Mucosa of rectum (tissue), 2 donors: ENCODE results near the gene TECRL.

ENCODE experiments used
- H3K27ac ChIP-seq, 2 donors: one replicate each; pipeline ENCODE4 v1.7.0; 2013; ENCODE audit warnings: inconsistent platforms in 2 of 2, low read depth in 2 of 2, low read length in 2 of 2
- H3K27me3 ChIP-seq, 2 donors: one replicate each; pipeline ENCODE4 v1.7.0; 2013; ENCODE audit warnings: low read length in 2 of 2; ENCODE audit not compliant: control insufficient read depth in 2 of 2, insufficient read depth in 2 of 2
- H3K36me3 ChIP-seq, 2 donors: one replicate each; pipeline ENCODE4 v1.7.0; 2013; ENCODE audit warnings: low read length in 2 of 2; ENCODE audit not compliant: control insufficient read depth in 2 of 2, insufficient read depth in 2 of 2
- H3K4me1 ChIP-seq, 2 donors: one replicate each; pipeline ENCODE4 v1.7.0; 2013; ENCODE audit warnings: low read length in 2 of 2, mild to moderate bottlenecking in 1 of 2; ENCODE audit not compliant: control insufficient read depth in 2 of 2, insufficient read depth in 2 of 2
- H3K4me3 ChIP-seq, 2 donors: one replicate each; pipeline ENCODE4 v1.7.0; 2013; ENCODE audit warnings: low read length in 2 of 2
- H3K9ac ChIP-seq, 2 donors: one replicate each; pipeline ENCODE4 v1.7.0; 2013; ENCODE audit warnings: low read length in 2 of 2, low read depth in 1 of 2, mild to moderate bottlenecking in 1 of 2
- H3K9me3 ChIP-seq, 2 donors: one replicate each; pipeline ENCODE4 v1.7.0; 2013; ENCODE audit warnings: low read length in 2 of 2; ENCODE audit not compliant: control insufficient read depth in 2 of 2
- donor health status: healthy.
- donor health status: Normal muscosa, but diverticular disease.

The TECRL gene

DNA sequence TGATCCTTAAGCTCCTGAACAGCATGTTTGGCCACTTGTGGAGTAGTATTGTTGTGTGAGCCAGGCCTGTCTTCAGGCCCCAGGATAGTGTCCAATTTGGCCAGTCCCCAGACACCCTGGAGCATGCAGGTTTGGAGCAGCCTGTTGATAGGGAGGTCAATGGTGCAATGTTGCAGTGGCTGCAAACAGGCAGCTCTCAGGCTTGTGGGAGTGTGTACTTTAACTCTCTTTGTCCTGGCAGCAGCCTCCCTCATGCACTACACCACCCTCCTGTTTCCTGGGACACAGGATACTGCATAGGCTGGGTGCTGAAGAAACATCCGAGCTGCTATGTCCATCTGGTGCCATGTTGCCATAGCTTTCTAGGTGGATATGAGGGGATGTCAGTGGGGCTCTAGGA, 24.0 kb downstream of the TECRL start:
- Histone ChIP-seq H3K27me3 (no peaks in the 10 kb centered on the region), H3K27ac (no peak overlapping the region), H3K4me1 (no peaks in the 10 kb centered on the region), H3K9me3 (peaks cover 0 to 3% of the 10 kb centered on the region in 2 donors), H3K4me3 (no peak overlapping the region), H3K9ac (no peak overlapping the region), H3K36me3 (no peaks in the 10 kb centered on the region)

DNA sequence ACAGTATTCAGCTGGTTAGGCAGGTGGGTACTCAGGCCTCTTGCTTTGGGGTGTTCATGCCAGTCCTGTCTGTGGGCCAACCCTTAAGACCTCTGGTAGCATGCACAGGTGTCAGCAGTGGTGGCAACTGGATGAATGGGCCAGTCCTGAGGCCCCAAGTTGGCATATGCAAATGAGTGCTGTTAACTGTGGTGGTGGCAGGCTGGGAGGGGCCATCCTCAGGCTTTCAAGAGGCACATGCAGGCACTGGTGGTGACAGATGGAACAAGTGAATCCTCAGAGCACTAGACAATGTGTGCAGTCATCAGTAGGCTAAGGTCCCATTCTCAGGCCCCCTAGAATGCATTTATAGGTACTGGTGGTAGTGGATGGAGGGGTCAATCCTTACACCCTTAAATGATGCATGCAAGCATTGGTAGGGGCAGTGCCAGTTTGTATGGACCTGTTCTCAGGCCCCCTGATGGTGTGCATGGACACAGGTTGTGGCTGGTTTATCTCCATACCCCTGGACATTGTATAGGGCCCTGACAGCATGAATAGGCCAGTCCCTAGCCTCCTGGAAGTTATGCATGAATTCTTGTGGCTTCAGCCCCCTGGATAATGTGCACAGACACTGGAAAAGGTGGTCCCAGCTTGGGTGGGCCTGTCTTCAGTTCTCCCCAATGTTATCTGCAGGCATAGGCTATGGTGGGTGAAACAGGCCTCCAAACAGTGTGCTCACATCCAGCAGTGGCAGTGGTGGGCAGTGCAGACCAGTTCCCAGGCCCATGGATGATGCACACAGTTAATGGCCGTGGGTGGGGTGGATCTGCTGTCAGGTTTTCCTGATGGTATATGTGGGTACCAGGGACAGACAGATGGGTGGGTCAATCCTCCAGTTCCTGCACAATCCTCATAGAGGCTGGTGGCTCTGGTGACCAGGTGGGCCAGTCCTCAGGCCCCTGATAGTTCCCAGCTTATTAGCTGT, 24.7 kb downstream of the TECRL start:
- Histone ChIP-seq H3K4me3 (no peak overlapping the region), H3K27me3 (no peaks in the 10 kb centered on the region), H3K4me1 (no peaks in the 10 kb centered on the region), H3K27ac (no peak overlapping the region), H3K9ac (no peak overlapping the region), H3K36me3 (no peaks in the 10 kb centered on the region), H3K9me3 (peaks cover 0 to 3% of the 10 kb centered on the region in 2 donors)

DNA sequence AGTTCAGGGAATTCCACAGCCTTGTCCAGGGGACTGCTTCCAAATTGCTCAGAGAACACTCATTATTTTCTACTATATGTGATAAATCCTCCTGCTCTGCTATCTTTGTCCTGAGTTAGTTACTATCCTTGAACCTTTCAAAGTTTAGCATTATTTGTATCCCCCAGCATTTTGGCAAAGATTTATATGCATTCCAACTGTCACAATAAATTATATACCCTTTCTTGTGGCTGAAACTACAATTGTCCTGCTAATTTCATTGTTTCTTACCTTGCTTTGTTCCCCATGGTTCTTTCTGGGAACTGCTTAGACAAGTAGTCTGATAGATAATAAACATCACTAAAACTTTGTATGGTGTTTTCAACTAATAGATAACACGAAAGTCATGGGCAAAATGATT, 40.5 kb downstream of the TECRL start:
- no peak overlapping the region for H3K27ac ChIP-seq
- H3K27me3 ChIP-seq = no peaks in the 10 kb centered on the region
- H3K36me3 ChIP-seq = no peaks in the 10 kb centered on the region
- no peaks in the 10 kb centered on the region for H3K9me3 ChIP-seq
- no peak overlapping the region for H3K4me3 ChIP-seq
- H3K9ac ChIP-seq = no peak overlapping the region
- H3K4me1 ChIP-seq = no peaks in the 10 kb centered on the region

- Histone ChIP-seq H3K4me1 (no peaks in the 10 kb centered on the region), H3K27ac (no peak overlapping the region), H3K27me3 (no peaks in the 10 kb centered on the region)
Measured at GRCh38 chr4:64361399-64361740, 47.9 kb downstream of the TECRL start.

DNA sequence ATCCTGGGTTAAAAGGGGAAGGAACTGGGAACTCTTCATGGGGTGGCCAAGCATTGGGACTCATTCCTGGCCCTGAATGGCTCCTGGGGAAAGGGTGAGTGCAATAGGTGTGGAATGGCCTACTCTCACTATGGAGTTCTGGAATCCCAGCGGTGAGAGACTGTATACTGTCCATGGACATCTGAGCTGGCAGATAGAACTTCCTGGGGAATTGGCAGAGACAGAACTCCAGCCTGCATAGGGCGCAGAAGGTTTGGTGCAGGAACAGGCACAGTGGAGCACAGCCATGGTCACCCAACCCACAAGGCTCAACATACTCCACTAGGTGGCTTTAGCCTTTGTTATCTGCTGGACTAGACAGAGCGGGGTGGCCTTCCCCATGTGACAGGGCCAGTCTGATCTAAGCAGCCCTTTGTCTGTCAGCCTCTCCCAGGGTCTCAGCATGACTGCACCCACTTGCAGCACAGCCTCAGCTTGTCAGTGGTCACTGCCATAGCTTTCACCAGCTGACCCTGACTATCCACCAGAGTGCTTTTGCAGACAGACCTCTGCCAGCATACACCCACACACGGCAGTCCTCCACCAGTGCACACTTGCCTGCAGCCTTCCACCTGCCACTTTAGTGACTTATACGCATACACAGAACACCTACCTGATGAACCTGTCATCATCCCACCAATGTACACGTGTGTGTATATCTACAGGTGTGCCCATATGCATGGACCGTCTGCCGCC, 48.4 kb downstream of the TECRL start:
- Histone ChIP-seq H3K36me3 (no peaks in the 10 kb centered on the region), H3K27ac (no peak overlapping the region)

More at GRCh38 chr4:64361399-64361740, 47.9 kb downstream of the TECRL start:
- no peaks in the 10 kb centered on the region for H3K36me3 ChIP-seq
- H3K4me3 ChIP-seq = no peak overlapping the region
- H3K9me3 ChIP-seq = peaks cover 0 to 1% of the 10 kb centered on the region in 2 donors
- H3K9ac ChIP-seq = no peak overlapping the region

DNA sequence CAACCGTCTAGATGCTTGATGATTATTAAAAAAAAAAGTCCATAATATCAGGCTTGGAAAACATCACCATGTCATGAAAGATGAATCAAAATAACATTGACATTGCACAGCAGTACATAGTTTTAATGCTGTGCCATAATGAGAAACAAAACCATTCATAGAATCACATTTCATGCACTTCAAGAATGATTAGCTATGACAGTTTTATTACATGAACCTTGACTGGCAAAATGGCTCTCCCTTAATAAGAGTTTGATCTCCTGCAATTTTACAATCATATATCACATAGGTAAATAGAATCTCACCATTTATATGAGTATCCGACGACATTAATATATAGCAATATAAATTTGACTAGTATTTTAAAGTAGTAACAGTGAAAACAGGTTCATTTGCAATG, 49.8 kb downstream of the TECRL start:
- Histone ChIP-seq H3K36me3 (no peaks in the 10 kb centered on the region), H3K4me3 (no peak overlapping the region), H3K4me1 (no peaks in the 10 kb centered on the region), H3K27ac (no peak overlapping the region), H3K9ac (no peak overlapping the region), H3K9me3 (peaks cover 0 to 1% of the 10 kb centered on the region in 2 donors), H3K27me3 (no peaks in the 10 kb centered on the region)

More for the DNA sequence above, 48.4 kb downstream of the TECRL start:
- Histone ChIP-seq H3K9me3 (peaks cover 0 to 1% of the 10 kb centered on the region in 2 donors), H3K27me3 (no peaks in the 10 kb centered on the region), H3K4me1 (no peaks in the 10 kb centered on the region), H3K4me3 (no peak overlapping the region), H3K9ac (no peak overlapping the region)

DNA sequence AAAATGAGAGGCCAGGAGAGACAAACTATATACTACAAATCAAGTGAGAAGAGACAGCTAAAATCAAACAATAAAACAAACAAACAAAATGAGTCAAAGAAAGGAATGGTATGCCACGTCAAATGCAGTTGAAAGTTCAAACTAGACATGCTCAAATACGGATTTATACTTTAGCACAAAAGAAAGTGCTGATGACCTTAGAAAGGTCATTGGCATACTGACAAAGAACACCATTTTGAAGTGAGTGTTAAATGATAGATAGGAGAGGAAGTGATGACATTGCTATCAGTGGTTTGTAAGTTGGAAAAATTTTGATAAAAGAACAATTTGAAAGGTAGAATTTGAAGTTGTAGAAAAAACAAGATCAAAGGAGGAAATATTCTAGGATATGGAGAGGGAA, 55.3 kb downstream of the TECRL start:
- H3K27ac ChIP-seq = no peak overlapping the region
- no peaks in the 10 kb centered on the region for H3K36me3 ChIP-seq

DNA sequence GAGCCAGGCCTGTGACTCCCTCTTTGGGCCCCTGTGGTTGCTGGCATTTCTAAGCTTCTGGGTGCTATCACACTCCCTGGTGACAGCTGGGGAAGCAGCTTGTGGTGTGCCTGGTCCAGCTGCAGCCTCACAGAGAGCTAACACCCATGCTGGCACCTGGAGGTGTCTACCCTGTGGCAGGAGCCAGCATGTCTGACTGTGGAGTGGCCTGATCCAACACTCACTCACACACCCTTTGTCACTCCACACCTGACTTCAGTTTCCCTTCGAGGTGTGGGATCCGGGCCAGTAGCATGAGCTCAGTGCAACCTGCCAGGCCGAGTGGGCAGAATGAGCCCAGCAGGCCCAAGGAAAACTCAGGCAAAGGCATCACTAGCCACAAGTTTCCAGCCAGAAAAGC, 67.5 kb downstream of the TECRL start:
- H3K4me1 ChIP-seq = no peaks in the 10 kb centered on the region
- no peak overlapping the region for H3K4me3 ChIP-seq
- H3K9ac ChIP-seq = no peak overlapping the region
- H3K9me3 ChIP-seq = peaks cover 0 to 6% of the 10 kb centered on the region in 2 donors
- no peaks in the 10 kb centered on the region for H3K36me3 ChIP-seq
- no peaks in the 10 kb centered on the region for H3K27me3 ChIP-seq
- H3K27ac ChIP-seq = no peak overlapping the region

More for the DNA sequence above, 55.3 kb downstream of the TECRL start:
- Histone ChIP-seq H3K4me3 (no peak overlapping the region), H3K9ac (no peak overlapping the region), H3K9me3 (no peaks in the 10 kb centered on the region), H3K27me3 (no peaks in the 10 kb centered on the region), H3K4me1 (no peaks in the 10 kb centered on the region)

GRCh38 chr4:64340218-64341110, 68.8 kb downstream of the TECRL start:
- no peak overlapping the region for H3K27ac ChIP-seq
- no peaks in the 10 kb centered on the region for H3K27me3 ChIP-seq
- no peak overlapping the region for H3K4me3 ChIP-seq
- H3K9ac ChIP-seq = no peak overlapping the region
- H3K4me1 ChIP-seq = no peaks in the 10 kb centered on the region
- H3K9me3 ChIP-seq = peaks cover 0 to 6% of the 10 kb centered on the region in 2 donors
- H3K36me3 ChIP-seq = no peaks in the 10 kb centered on the region
